M059J (cell line): Measurements from ENCODE around the gene HAGH. TPM values are rescaled to one million over a fixed set of nuclear protein-coding genes. Genes with fewer than 3 reads are reported as not detected.
A peak's percentile ranks its signal among the peaks of the same experiment; 100 is the strongest.

ENCODE experiments used
- DNase-seq: peaks from one replicate; pipeline ENCODE4 v3.0.0-alpha.2; 2012; ENCODE audit warnings: low read depth
- total RNA-seq: library from RNA; depleted of rRNA; stranded (reverse); fragments of >200 nt; shearing (Covaris generic); gene quantifications from 2 replicates; pipeline ENCODE4 v1.2.3, GENCODE V29; 2014

Gene HAGH
- total RNA-seq, 1 experiment from 2014 or later, result 75.7 TPM

GRCh38 chr16:1831186-1832075, 4.8 kb upstream of the HAGH start:
- DNase-seq, result no peak

GRCh38 chr16:1830213-1830612, 3.6 kb upstream of the HAGH start:
- DNase-seq, result no peak

GRCh38 chr16:1828645-1829410, 2.2 kb upstream of the HAGH start:
- DNase-seq, result no peak

- peak; percentile 52 for DNase-seq
These were observed 548 bp downstream of the HAGH start for GRCh38 chr16:1825864-1826690.

- DNase-seq, result no peak
These were observed 1.2 kb downstream of the HAGH start for GRCh38 chr16:1825381-1825863.

- peak; percentile 28 for DNase-seq
These were observed 2.8 kb downstream of the HAGH start for GRCh38 chr16:1823821-1824220.

GRCh38 chr16:1822801-1823200, 3.8 kb downstream of the HAGH start:
- no peak for DNase-seq

GRCh38 chr16:1821861-1822611, 4.6 kb downstream of the HAGH start:
- DNase-seq, result no peak

GRCh38 chr16:1820946-1821290, 5.7 kb downstream of the HAGH start:
- DNase-seq, result no peak

GRCh38 chr16:1820096-1820945, 6.3 kb downstream of the HAGH start:
- DNase-seq, result no peak

- DNase-seq, result no peak
These were observed 7.0 kb downstream of the HAGH start for GRCh38 chr16:1819611-1820010.

- DNase-seq, result no peak
These were observed 7.6 kb downstream of the HAGH start for GRCh38 chr16:1818873-1819525.

GRCh38 chr16:1818204-1818872, 8.3 kb downstream of the HAGH start:
- DNase-seq, result no peak

GRCh38 chr16:1817716-1818115, 8.9 kb downstream of the HAGH start:
- DNase-seq, result no peak

GRCh38 chr16:1817276-1817589, 9.4 kb downstream of the HAGH start:
- DNase-seq, result no peak

- no peak for DNase-seq
These were observed 10.0 kb downstream of the HAGH start for GRCh38 chr16:1816396-1817275.

- DNase-seq, result no peak
These were observed 11.2 kb downstream of the HAGH start for GRCh38 chr16:1815461-1815860.

- DNase-seq, result no peak
These were observed 13.9 kb downstream of the HAGH start for GRCh38 chr16:1812732-1813163.
